Activated T-cell treated with anti-CD3 and anti-CD28 coated beads, Interleukin-2, amount 50 U/mL, for 72 hours (primary cell): ENCODE data around the gene ZNF681. TPM values are rescaled to one million over a fixed set of nuclear protein-coding genes. Genes with fewer than 3 reads are reported as not detected.
A peak's percentile ranks its signal among the peaks of the same experiment; 100 is the strongest.
"Not testable (repeated sequence)": the region's sequence is repeated elsewhere in the genome, so short reads cannot be mapped to it uniquely, and the experiment has no call there.

ENCODE experiments used
- ATAC-seq, 2 donors: fragments of 150-1000 bp; cut with Tn5 transposase; replicated peaks in 1 of 2; 2 replicates each; pipeline ENCODE4 v1.10.0; 2021; ENCODE audit warnings: moderate library complexity in 2 of 2, mild to moderate bottlenecking in 1 of 2
- DNase-seq, 2 donors: peaks; one replicate each; pipeline ENCODE4 v3.0.0; 2021 to 2022; ENCODE audit warnings: mixed read lengths in 1 of 2
- H3K27ac Mint-ChIP-seq: one replicate; pipeline ENCODE4 v1.8.0; 2022; ENCODE audit warnings: mild to moderate bottlenecking, moderate library complexity, mixed read lengths
- H3K27me3 Mint-ChIP-seq: one replicate; pipeline ENCODE4 v1.8.0; 2022; ENCODE audit warnings: low read depth, mixed read lengths
- H3K36me3 Mint-ChIP-seq, 2 donors: one replicate each; pipeline ENCODE4 v1.8.0; 2022; ENCODE audit warnings: mixed read lengths in 2 of 2, mild to moderate bottlenecking in 1 of 2; ENCODE audit not compliant: insufficient read depth in 2 of 2
- H3K4me1 Mint-ChIP-seq: one replicate; pipeline ENCODE4 v1.8.0; 2022; ENCODE audit warnings: low read depth, mixed read lengths
- H3K4me3 Mint-ChIP-seq, 2 donors: one replicate each; pipeline ENCODE4 v1.8.0; 2022; ENCODE audit warnings: mild to moderate bottlenecking in 2 of 2, mixed read lengths in 2 of 2, moderate library complexity in 2 of 2
- H3K9me3 Mint-ChIP-seq, 2 donors: one replicate each; pipeline ENCODE4 v1.8.0; 2022; ENCODE audit warnings: mixed read lengths in 2 of 2
- total RNA-seq, 2 donors: library from RNA; stranded (reverse); gene quantifications; one replicate each; pipeline ENCODE4 v1.2.3, GENCODE V29; 2022

The ZNF681 gene
- total RNA-seq, 2 donors from 2014 or later, result 4.7 to 7.0 TPM

GRCh38 chr19:23709347-23709746 lies 49.3 kb downstream of the ZNF681 start:
- no peak for ATAC-seq
- H3K27ac Mint-ChIP-seq, result no peak overlapping the region

GRCh38 chr19:23706657-23707056 lies 52.0 kb downstream of the ZNF681 start:
- H3K4me3 Mint-ChIP-seq, result no peak overlapping the region
- H3K27me3 Mint-ChIP-seq, result no peaks in the 10 kb centered on the region

More at GRCh38 chr19:23709347-23709746, 49.3 kb downstream of the ZNF681 start:
- Mint-ChIP-seq H3K27me3 (no peaks in the 10 kb centered on the region), H3K4me3 (no peak overlapping the region), H3K9me3 (peaks cover 2 to 6% of the 10 kb centered on the region in 2 donors), H3K4me1 (no peaks in the 10 kb centered on the region), H3K36me3 (peaks cover 2% of the 10 kb centered on the region in 2 donors)
- DNase-seq, result no peak

GRCh38 chr19:23699521-23699860 lies 59.2 kb downstream of the ZNF681 start:
- Mint-ChIP-seq H3K4me3 (no peak overlapping the region), H3K36me3 (peaks cover 5 to 21% of the 10 kb centered on the region in 2 donors), H3K27me3 (no peaks in the 10 kb centered on the region), H3K9me3 (peaks cover 5% of the 10 kb centered on the region in 2 donors), H3K27ac (no peak overlapping the region), H3K4me1 (no peaks in the 10 kb centered on the region)
- ATAC-seq (no peak), DNase-seq (no peak)

More at GRCh38 chr19:23706657-23707056, 52.0 kb downstream of the ZNF681 start:
- ATAC-seq, result no peak
- peaks cover 5 to 7% of the 10 kb centered on the region in 2 donors for H3K36me3 Mint-ChIP-seq
- H3K4me1 Mint-ChIP-seq, result no peaks in the 10 kb centered on the region
- no peak for DNase-seq
- peaks cover 4 to 6% of the 10 kb centered on the region in 2 donors for H3K9me3 Mint-ChIP-seq
- H3K27ac Mint-ChIP-seq, result no peak overlapping the region

DNA sequence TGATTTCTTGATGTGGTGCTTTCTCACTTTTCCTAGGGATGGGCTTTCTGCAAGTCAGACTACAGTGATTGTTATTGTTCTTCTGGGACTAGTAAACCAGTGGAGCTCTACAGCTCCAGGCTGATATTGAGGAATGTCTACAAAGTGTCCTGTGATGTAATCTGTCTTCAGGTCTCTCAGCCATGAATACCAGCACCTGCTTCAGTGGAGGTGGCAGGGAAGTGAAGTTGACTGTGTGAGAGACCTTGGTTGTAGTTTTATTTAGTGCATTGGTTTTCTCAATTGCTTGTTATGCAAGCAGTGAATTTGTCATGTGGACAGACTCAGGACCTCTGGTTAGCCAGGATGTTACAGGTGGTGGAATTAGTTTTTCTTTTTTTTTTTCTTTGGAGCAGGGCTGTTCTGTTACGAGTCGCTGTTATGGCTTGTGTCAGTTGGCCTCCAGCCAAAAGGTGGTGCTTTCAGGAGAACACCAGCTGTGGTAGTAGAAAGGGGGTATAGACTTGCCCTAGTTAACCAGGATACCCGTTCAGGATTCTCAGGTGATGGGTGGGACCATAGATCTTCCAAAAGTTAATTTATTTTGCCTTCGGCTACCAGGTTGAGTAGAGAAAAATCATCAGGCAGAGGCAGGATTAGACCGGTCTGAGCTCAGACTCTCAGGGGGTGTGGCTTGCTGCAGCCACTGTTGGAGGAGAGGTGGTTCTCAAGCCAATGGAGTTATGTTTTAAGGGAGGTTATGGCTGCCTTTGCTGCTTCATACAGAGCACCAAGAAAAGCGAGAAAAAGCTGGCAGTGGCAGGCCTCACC lies 59.8 kb downstream of the ZNF681 start:
- Mint-ChIP-seq H3K36me3 (peaks cover 5 to 24% of the 10 kb centered on the region in 2 donors), H3K9me3 (peaks cover 4 to 5% of the 10 kb centered on the region in 2 donors), H3K27me3 (no peaks in the 10 kb centered on the region), H3K4me1 (no peaks in the 10 kb centered on the region), H3K27ac (no peak overlapping the region), H3K4me3 (peak overlapping the region in 1 of 2 donors; percentile 29)
- DNase-seq (no peak), ATAC-seq (no peak)

- not testable (repeated sequence) for H3K4me3 Mint-ChIP-seq, H3K9me3 Mint-ChIP-seq, H3K27me3 Mint-ChIP-seq, ATAC-seq, H3K27ac Mint-ChIP-seq, DNase-seq, H3K4me1 Mint-ChIP-seq
- peaks cover 3 to 20% of the 10 kb centered on the region in 2 donors for H3K36me3 Mint-ChIP-seq
Observed at GRCh38 chr19:23692937-23693336, 65.8 kb downstream of the ZNF681 start.

Other genes with a start within 250 kb of the ZNF681 start
- 10 to 100 TPM; 22.9 to 25.0 TPM for gene ZNF675, start 71.7 kb downstream of the ZNF681 start, total RNA-seq
- 10 to 100 TPM; 20.5 to 25.3 TPM for gene ZNF726, start 156.0 kb upstream of the ZNF681 start, total RNA-seq